DMS114 treated with DMSO at 0.1 percent for 48 hours (cell line): ENCODE data around the gene ITGB8.

Experiments
- DNase-seq: peaks from one replicate; lab custom pipeline; 2025; ENCODE audit not compliant: unreplicated experiment; lab: John Stamatoyannopoulos, UW

Gene ITGB8

DNA sequence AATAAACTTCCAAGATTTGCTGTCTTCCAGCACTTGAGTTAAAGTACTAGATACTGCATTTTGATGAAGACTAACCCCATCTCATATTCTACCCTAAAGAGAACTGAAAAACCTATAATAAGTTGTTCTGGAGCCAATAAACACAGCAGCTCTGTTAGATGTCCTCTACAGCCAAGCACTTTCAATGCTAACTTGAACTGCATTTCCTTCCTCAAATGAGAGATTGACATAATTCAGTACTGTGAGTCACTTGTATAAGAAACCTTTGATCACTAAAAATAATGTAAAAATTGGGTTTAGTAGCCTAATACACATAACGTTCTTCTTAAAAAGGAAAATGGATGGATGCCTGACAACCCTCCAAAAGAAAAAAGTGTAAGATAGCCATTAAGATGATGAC lies 81.3 kb downstream of the ITGB8 start:
- DNase-seq, result no peak

DNA sequence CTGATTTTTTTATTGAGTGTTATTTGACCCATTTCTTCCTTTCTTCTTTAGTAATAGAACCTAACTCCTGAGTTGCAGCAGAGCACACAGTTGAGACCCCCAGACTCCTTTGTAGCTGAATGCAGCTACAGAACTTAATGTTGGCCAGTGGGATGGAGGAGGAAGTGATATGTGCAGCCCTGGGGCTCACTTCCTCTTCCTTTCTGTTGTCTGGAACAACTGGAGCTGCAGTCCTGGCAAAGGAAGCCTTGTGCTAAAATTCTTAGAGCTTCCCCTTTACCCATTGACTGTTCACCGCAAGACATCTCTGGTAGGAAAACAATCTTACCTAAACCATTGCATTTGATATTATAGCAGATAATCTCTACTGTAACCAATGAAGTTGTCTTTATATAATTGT lies 86.6 kb downstream of the ITGB8 start:
- DNase-seq, result no peak

DNA sequence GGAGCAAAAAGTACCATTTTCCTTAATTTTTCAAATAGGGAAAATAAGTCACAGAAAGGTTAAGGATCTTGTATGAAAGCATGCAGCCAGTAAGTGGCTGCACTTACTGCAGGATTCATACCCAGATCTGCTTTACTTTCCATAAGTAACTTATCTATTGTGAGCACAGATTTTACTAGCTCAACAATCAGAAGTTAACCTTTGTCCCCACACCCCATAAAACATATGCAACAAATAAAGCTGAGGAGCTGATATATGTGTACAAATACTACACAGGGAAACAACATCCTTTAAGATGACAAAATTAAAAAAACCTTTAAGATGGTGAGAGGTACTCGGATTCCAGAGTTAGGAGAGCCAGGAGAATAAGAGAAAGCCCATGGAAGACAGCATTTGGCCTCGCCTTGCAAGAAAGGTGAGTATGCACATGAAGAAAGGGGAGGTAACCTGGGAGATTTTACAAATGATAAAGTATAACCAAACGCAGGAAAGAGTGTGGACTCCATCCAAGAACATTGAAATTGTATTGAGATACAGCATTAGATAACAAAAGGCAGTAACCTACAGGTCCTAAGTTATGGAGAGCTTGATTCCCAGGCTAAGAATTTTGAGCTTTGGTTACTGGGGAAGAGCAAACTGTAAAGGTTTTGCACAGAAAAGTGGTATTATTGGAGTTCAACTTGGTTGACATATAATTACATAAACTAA lies 87.1 kb downstream of the ITGB8 start:
- no peak for DNase-seq

GRCh38 chr7:20424500-20424899 lies 93.8 kb downstream of the ITGB8 start:
- no peak for DNase-seq

DNA sequence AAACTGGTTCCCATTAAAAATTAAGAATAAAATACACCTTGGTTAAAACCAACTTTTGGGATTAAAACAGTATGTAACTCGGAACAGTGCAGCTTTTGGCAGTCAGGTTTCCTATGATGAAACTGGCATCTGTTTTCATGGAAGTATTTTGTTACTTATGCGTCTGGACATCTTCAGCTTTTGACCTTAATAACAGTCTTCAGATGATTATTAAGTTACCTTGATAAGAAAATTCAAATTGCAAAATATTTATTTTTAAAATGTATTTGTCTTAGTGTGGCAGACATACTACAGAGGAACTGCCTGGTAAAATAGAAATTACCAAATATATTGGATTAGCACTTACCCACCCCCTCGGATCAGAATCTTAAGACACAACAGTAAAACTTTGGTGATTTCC lies 100.0 kb downstream of the ITGB8 start:
- no peak for DNase-seq

- DNase-seq, result no peak
These were observed 100.4 kb downstream of the ITGB8 start for GRCh38 chr7:20431146-20431545.

DNA sequence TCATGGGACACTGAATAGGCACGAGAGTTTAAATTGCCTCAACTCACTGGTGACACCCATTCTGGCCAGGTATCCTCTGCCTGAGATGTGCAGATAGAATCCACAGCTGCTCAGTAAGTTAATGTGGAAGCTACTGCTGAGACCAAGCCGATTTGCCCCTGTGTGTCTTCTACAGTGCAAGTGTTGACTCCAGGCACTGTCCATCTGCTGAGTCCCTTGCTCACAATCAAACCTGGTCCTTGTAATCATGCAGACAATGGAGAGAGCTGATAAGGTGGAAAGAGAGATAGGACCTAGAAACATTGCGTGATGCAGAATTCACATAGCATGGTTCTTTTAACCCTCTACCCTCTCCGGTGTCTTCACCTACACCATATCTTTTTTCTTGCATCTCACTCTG lies 101.4 kb downstream of the ITGB8 start:
- no peak for DNase-seq

DNA sequence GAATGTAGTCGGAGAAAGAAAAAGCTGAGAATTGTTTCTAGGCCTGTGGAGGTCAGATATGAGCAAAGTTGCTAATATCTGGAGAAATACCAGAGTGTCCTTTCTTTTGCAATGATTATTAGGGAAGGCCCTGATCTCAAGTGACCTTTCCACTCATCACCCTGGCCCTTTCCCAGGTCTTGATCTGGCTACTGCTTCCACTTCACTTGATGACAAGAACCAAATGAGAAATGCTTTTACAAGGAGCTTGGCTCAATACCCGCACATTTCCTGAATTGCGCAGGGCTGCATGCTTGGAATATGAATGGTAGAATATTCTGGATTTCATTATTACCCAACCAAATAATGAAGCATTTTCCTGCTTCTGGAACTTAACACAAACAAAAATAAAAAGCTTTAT lies 104.6 kb downstream of the ITGB8 start:
- no peak for DNase-seq

GRCh38 chr7:20438248-20438647 lies 107.5 kb downstream of the ITGB8 start:
- no peak for DNase-seq

- DNase-seq, result no peak
These were observed 108.1 kb downstream of the ITGB8 start for GRCh38 chr7:20438694-20439376.

DNA sequence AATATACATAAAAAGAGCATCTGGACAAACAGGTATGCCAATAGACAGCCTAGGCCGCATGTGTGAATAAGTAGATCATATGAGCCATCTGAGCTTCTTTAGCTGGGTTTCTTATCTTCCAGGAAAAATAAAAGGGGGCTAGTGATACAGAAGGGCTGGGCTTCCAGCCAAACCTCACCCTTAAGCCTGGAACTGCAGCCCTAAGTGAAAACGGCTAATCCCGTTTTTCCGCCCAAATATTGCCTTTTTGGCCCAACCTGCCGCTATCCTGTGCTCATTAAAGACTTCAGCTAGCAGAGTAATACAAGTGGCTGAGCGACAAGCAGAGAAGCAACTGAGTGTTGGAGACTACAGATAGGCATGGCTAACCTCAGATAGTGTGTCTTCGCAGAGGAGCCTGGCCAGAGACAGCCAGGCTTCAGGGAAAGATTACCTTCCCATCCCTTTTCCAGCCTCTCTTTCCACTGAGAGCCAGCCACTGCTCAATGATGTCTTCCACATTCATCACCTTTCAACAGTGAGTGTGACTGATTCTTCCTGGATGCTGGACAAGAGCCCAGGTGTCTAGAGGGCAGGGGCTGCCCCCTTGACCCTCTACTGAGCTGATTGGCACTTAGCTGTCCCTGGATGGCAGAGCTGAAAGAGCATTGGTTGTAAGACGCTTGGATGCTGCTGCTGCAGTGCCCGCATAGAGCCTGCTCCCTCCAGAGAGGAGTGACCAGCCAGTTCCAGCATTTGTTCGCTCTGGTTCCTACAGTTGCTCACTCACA lies 108.9 kb downstream of the ITGB8 start:
- no peak for DNase-seq

DNA sequence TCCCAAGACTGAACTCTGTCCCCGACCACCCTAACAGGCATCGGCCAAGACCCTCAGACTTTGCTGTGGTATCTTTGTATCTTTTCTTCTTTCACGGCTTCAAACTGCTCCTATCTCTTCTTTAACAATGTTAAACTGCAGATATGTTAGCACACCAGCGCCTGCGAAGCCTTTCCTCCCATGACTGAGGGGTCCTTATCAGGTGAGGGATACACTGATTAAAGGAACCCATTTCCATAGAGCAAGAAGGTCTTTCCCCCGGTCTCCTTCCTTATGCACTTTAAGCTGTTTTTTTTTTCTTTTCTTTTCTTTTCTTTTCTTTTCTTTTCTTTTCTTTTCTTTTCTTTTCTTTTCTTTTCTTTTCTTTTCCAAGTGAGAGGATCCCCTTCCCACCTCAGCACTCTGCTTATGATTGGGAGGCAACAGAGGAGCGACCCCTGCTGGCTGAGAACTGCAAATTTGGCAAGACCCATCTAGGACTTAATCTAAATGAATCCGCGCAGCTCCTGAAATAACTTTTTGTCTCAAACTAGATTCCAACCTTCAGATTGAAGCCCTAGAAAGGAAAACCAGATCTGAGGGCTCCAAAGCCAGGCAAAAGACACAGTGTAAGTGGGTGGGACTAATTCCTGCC lies 109.9 kb downstream of the ITGB8 start:
- no peak for DNase-seq

DNA sequence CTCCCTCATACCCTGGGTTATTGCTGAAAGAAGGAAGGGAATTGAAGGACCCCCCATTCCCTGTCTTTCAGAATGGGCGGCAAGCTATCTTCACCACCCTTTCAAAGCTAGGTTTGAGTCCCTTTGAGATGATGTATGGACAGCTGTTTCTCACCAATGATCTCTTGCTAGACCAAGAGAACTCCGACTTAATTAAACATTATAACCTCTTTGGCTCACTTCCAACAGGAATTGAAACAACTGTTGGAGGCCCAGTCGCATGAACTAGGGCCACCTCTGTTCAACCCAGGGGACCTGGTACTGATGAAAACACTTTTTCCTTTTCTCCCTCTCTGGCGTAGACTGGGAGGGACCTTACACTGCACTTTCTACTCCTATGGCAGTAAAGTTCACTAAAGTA lies 110.6 kb downstream of the ITGB8 start:
- DNase-seq, result no peak

DNA sequence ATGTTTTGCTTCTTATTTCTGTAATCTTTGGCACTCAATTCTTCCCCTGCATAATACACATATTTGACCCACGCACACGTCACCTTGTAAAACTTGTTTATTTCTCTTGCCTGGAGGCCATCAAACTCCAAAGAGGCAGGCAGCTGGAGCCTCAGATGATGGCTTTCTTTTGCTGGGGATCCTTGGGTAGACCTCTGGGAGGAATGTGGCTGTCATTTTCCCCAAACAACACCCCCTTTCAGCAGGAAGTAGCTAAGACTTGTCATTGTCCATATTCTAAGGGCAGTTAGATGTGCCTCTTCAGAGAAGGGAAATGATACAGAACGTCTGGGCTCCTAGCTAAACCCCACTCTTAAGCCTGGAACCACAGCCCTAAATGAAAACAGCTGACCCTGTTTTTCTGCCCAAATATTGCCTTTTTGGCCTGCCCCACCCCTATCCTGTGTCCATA lies 111.3 kb downstream of the ITGB8 start:
- no peak for DNase-seq

- no peak for DNase-seq
These were observed 112.3 kb downstream of the ITGB8 start for GRCh38 chr7:20442951-20443350.

DNA sequence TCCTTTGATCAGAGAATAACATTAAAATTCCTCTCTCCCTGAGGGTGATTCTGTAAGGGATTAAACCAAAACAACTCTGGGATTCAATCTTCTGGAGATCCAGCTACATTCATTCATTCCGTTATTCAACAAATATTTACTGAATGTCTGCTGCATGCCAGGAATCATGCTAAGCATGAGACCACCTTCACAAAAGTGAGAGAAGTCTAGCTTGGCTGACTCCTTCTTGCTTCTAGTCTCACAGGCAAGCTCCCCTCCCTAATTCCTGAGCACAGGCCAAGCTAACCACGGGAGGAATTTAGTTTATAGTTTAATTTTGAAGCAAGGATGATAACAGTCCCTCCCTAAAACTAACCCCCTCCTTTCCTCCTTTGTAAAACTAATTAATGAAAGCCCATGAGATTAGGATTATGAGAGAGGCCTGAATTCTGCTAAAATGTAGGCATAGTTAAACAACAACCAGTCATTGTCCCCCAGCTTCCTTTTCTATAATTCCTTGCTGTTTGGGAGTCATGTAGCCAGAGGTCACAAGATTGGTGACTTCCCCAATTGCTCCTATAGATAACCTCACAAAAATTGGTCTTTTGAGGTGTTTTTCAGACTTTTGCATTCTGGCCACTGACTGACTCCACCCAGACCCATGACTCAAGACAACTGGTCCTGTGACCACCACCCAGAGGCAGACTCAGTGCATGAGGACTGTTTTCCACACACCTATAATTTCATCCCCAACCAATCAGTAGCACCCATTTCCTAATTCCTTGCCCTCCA lies 113.5 kb downstream of the ITGB8 start:
- no peak for DNase-seq

DNA sequence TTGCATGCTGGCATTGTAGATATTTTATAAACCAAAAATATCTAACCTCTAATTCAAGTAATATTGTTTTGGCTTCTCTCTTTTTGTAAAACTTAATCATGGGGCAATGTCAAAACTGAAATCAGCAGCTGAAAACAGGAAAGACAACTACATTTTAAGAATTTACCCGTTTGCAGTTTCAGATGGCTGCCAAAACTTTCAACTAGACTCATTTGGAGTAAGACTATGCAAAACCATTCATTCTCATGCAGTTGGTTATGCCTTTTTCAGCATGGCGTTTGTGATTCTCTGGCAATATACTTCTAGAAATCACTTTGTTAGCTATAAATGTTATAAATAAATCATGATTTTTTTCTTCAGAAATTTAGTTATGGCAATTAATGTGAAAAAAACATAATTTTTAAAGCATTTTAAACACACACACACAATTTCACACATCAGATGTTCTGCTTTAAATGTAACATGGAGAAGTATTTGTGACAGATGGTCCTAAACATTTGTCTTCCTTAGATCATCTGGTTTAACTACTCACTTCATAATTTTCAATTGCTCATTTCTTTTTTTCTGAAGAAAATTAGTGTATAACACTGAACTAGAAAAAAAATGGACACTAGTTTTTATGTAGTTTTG lies 116.4 kb downstream of the ITGB8 start:
- no peak for DNase-seq

- no peak for DNase-seq
These were observed 118.5 kb downstream of the ITGB8 start for GRCh38 chr7:20449176-20449575.

- no peak for DNase-seq
These were observed 119.8 kb downstream of the ITGB8 start for GRCh38 chr7:20450536-20450935.

DNA sequence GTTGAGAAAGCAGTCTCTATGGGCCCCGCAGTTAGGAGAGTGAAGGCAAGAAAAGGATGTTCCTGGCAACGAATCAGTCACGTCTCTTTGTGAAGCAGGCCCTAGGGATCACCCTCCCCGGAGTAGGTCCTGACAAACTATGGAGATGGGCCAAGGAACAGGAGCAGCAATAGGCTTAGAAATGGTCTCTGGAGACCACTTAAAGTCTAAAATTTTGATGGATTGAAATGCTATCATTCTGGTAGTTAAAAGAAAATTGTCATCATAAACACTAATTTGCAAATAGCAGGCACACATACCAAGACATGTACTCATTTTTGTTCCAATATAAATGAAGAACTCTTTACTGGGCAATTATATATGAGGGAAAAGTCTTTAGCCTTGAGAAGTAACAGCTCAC lies 123.5 kb downstream of the ITGB8 start:
- no peak for DNase-seq
